Myocyte (in vitro differentiated cells): ENCODE data around the gene AK3. TPM values are rescaled to one million over a fixed set of nuclear protein-coding genes. Genes with fewer than 3 reads are reported as not detected.
"Not testable (repeated sequence)": the region's sequence is repeated elsewhere in the genome, so short reads cannot be mapped to it uniquely, and the experiment has no call there.

ENCODE experiments used
- DNase-seq: peaks from one replicate; pipeline ENCODE4 v3.0.0-alpha.2; 2012; ENCODE audit warnings: low read depth
- total RNA-seq: library from RNA; depleted of rRNA; stranded (reverse); fragments of >200 nt; gene quantifications from 2 replicates; pipeline ENCODE4 v1.2.3, GENCODE V29; 2014

The AK3 gene
- total RNA-seq, 1 donor from 2014 or later: 134 TPM

- DNase-seq: no peak
These were observed 73.3 kb downstream of the AK3 start for GRCh38 chr9:4667681-4668080.

GRCh38 chr9:4666042-4666699 is 74.8 kb downstream of the AK3 start, which contains the start of gene SPATA6L:
Gene SPATA6L, minus strand, starts transcription at chr9:4666480. Its CDS starts 230 bp downstream, at chr9:4666250.
- peak; percentile 57 for DNase-seq

GRCh38 chr9:4665357-4665756 is 75.6 kb downstream of the AK3 start:
- no peak for DNase-seq

GRCh38 chr9:4663956-4664355 is 77.0 kb downstream of the AK3 start:
- no peak for DNase-seq

- no peak for DNase-seq
These were observed 77.8 kb downstream of the AK3 start for GRCh38 chr9:4662989-4663792.

- DNase-seq: peak; percentile 83
These were observed 78.7 kb downstream of the AK3 start, which contains the start of gene PLPP6 for GRCh38 chr9:4662108-4662988. Gene PLPP6, plus strand, starts transcription at chr9:4662294. Its CDS starts 82 bp downstream, at chr9:4662376.

GRCh38 chr9:4661611-4662010 is 79.4 kb downstream of the AK3 start:
- peak; percentile 35 for DNase-seq

- DNase-seq: peak; percentile 16
These were observed 79.8 kb downstream of the AK3 start for GRCh38 chr9:4661165-4661564.

- not testable (repeated sequence) for DNase-seq
These were observed 80.3 kb downstream of the AK3 start for GRCh38 chr9:4660665-4661064.

Other genes starting within 250 kb of the AK3 start
- 3.8 and 4.3 TPM in 2 replicates for gene PLPP6, start 78.9 kb downstream of the AK3 start, total RNA-seq
- 0.16 and 0.21 TPM in 2 replicates for gene SPATA6L, start 74.7 kb downstream of the AK3 start, total RNA-seq
- gene CDC37L1, start 61.6 kb downstream of the AK3 start, total RNA-seq: 66.1 and 78.6 TPM in 2 replicates
- 11.7 and 12.1 TPM in 2 replicates for gene RCL1, start 51.7 kb upstream of the AK3 start, total RNA-seq
- gene JAK2, start 244.1 kb upstream of the AK3 start, total RNA-seq: 10.7 and 13.3 TPM in 2 replicates